ENCODE measurements around the gene PANX2.
"Not testable (repeated sequence)": the region's sequence is repeated elsewhere in the genome, so short reads cannot be mapped to it uniquely, and the experiment has no call there.

PANX2 gene

DNA sequence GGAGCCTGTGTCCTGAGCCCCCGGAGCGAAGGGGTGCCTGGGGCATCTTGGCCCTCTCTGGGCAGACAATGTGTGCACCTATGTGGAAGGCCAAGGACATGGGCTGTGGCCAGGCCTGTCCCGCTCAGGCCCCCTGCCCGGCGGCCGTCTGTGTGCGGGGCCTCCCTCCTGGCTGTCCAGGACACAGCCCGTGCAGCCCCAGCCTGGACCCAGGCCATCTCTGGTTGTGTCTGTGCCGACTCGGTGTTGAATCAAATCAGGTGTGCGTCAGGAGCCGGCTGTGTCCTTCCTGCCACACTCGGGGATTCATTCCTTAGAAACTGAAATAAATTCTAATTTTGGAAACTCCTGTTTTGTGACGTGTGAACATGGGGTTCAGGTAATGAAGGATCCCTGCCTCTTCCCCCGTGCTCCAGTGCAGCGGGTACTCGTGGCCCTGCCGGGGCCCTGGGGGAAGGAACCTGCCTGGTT lies 28.8 kb downstream of the PANX2 start:
- DNase-seq (ENCODE audit: low spot score), result no peak

DNA sequence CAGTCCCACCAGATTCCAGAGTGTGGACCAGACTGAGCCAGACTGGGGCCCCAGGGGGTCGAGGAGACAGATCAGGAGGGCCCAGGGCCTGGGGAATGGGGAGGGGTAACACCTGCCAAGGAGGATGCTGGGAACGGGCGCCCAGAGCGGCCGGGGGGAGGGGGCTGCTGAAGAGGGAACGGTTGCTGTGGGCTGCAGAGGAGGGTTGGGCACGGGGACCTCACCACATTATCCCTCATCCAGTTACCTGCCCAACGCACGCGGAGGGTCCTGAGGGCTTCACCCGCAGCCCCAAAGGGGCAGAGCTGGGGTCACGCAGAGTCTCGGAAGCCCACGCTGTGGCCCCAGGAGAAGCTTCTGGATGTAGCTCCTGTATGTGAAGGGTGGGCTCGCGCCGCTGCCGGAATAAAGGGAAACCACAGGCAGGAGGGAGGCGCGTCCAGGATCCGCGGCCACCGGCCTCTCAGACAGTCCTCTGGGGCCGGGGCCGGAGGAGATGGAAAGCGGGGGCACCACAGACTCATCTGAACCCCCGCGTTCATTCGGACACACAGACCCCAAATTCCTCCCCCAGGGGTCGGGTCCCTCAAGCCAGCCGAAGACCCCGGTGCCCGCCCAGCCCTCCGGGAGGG lies 29.4 kb downstream of the PANX2 start:
- no peak for DNase-seq (ENCODE audit: low spot score)

DNA sequence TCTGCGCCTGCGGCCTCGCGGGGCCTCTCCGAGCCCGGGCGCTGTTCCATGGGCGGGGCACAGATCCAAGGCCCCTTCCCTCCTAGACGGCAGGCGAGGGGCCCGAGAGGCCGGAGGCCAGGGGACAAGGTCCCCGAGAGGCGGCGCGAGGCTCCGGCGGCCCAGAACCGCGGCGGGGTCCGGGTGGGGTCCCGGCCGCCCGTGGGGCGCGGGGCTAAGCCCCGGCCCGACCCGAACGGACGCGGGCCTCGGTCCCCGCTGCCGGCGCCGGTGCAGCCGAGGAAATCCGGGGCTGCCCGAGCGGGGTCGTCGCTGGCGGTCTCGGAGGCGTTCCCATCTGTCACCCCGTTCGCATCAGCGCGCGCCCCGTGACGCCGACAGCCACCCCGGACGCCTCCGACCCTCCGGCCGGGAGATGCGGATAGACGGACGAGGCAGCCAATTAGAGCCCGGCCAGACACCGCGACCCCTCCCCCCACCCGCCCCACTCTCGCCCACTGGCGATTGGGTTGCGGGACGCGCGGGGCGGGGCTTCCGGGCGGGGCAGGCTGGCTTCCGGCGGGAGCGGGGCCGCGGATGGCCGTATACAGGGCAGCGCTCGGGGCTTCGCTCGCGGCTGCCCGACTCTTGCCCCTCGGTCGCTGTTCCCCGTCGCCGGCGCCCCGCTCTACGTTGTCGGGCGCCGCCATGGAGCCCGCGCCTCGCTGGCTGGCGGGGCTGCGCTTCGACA lies 30.1 kb downstream of the PANX2 start, which contains the start of gene SELENOO:
Gene SELENOO (plus strand): TSS at position 551 of the 730 bp plus-strand sequence. CDS start 26 bp downstream, at position 577.
- DNase-seq (ENCODE audit: low spot score), result peak; percentile 90

DNA sequence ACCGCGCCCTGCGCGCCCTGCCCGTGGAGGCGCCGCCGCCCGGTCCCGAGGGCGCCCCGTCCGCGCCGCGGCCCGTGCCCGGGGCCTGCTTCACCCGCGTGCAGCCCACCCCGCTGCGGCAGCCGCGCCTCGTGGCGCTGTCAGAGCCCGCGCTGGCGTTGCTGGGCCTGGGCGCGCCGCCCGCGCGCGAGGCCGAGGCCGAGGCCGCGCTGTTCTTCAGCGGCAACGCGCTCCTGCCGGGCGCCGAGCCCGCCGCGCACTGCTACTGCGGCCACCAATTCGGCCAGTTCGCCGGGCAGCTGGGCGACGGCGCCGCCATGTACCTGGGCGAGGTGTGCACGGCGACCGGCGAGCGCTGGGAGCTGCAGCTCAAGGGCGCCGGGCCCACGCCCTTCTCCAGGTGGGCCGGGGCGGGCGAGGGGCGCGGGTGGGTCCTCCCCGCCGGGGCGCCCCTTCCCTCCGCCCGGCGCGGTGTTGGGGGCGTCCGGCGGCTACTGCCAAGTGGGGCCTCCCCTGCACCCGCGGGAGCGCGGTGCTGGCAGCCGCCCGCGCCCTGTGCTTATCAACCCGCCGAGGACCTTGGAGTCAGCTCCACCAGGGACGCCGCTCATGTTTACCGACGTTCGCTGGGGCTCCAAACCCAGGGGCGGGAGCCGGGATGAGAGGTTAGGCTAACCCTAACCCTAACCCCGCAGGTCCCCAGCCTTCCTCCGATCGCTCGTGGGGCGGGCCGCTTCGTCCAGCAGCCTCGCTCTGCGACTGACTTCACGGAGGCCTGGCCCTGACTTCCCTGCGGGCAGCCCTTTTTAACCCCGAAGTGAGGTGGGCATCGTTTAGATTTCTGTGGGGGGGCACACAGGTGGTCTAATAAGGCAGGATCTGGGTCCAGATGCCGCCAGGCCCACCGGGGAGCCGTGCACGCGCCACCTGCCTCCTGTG lies 30.9 kb downstream of the PANX2 start:
- peak; percentile 28 for DNase-seq (ENCODE audit: low spot score)

DNA sequence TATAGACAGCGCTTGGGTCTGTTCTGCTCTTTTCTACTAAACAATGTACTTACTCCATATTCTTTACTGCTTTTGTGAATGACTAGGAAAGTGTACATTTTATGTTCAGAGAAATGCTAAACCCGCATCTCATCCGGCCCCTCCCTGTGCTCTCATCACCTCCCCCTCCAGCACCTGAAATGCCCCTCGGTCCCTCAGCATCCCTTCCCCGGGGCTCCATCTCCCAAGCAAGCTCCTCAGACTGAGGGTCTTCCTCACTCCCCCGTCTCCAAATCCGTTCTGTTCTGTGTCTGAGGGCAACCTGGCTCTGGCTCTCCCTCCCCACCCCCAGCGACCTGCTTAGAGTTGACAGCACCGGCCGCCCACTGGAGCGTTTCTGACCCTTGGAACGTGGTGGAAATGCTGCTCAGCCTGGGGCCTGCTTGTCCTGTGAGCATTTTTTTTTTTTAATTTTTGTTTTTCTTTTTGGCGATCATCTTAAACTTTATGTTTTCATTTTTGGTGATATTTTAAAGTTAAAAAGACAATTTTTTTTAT lies 31.7 kb downstream of the PANX2 start:
- no peak for DNase-seq (ENCODE audit: low spot score)

- DNase-seq (ENCODE audit: low spot score), result no peak
Observed at GRCh38 chr22:50203288-50203687, 32.8 kb downstream of the PANX2 start.

- DNase-seq (ENCODE audit: low spot score), result no peak
Observed at GRCh38 chr22:50204571-50204970, 34.0 kb downstream of the PANX2 start.

GRCh38 chr22:50204998-50205397 lies 34.5 kb downstream of the PANX2 start:
- not testable (repeated sequence) for DNase-seq (ENCODE audit: low spot score)

GRCh38 chr22:50205781-50206569 lies 35.4 kb downstream of the PANX2 start:
- no peak for DNase-seq (ENCODE audit: low spot score)

DNA sequence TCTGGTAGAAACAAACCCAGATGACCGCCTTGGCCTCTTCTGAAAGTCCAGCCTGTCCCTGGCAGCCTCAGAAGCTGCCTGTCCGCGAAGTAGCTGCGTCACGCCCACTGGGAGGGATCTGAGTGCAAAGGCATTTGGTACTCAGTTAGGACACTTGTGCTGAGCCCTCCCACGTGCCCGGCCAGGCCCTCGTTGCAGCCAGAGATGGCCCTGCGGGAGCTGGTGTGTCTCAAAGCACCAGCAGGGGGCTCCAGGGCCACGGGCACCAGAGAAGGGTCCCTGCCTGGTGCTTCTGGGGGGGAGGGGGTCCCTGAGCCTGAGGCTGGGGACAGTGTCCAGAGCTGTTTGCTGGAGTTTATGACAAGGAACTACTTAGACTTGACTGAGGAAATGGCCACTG lies 36.1 kb downstream of the PANX2 start:
- DNase-seq (ENCODE audit: low spot score), result no peak

- no peak for DNase-seq (ENCODE audit: low spot score)
Observed at GRCh38 chr22:50207383-50208140, 37.0 kb downstream of the PANX2 start.

DNA sequence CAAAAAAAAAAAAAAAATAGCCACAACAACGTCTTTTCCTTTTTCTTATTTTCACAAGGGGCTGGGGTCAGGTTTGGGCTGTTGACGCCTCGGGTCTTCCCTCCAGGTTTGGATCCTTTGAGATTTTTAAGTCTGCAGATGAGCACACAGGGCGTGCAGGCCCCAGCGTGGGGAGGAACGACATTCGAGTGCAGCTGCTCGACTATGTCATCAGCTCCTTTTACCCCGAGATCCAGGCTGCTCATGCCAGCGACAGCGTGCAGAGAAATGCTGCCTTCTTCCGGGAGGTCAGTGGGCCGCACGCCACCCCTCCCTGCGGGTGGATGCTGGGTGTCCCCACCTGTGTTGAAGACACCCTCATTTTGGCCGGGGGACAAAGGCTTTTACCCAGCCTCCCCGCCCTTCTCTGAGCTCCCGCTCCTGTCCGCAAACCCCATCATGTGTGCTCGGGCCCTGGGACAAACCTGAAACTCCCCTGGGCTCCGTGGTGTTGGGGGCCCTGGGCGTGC lies 38.0 kb downstream of the PANX2 start:
- DNase-seq (ENCODE audit: low spot score), result no peak

GRCh38 chr22:50208939-50209892 lies 38.7 kb downstream of the PANX2 start:
- DNase-seq (ENCODE audit: low spot score), result no peak

- DNase-seq (ENCODE audit: low spot score), result peak; percentile 65
Observed at GRCh38 chr22:50209893-50210292, 39.4 kb downstream of the PANX2 start.

DNA sequence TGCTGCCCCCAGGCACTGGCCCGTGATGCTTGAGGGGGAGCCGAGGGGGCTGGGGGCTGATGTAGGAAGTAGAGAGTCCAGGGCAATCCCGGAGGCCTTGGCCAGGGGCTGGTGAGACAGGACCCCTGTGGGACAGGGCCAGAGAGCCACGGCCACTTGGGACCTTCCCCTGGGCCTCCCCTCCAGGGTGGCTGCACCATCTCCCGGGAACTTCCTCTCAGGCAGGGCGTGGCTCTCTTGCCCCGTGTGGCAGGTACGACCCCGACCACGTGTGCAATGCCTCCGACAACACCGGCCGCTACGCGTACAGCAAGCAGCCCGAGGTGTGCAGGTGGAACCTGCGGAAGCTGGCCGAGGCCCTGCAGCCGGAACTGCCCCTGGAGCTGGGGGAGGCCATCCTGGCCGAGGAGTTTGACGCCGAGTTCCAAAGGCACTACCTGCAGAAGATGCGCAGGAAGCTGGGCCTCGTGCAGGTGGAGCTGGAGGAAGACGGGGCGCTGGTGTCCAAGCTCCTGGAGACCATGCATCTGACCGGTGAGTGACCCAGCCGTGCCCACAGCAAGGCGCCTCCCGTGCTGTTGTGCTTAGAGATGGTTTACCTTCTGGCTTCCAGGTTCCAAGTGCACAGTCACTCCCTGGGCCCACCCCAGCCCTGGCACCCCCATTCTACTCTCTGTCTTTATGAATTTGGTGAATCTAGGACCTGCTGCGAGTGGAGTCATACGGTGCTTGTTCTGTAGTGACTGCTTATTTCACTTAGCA lies 40.0 kb downstream of the PANX2 start:
- DNase-seq (ENCODE audit: low spot score), result no peak

DNA sequence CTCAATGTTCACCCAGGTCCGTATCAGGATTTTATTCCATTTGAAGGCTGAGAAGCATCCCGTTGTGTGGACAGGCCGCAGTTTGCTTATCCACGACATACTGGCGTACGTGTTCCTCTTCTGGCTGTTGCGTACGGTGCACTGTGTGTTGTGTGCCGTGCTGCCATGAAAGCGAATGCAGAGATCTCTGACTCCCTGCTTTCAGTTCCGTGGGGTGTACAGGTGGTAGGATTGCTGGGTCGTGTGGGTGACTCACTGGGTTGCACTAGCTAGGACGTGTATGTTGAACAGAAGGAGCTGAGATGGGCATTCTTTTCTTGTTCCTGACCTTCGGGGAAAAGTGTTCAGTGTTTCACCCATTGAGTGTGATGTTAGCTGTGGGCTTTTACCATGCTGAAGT lies 40.6 kb downstream of the PANX2 start:
- no peak for DNase-seq (ENCODE audit: low spot score)

DNA sequence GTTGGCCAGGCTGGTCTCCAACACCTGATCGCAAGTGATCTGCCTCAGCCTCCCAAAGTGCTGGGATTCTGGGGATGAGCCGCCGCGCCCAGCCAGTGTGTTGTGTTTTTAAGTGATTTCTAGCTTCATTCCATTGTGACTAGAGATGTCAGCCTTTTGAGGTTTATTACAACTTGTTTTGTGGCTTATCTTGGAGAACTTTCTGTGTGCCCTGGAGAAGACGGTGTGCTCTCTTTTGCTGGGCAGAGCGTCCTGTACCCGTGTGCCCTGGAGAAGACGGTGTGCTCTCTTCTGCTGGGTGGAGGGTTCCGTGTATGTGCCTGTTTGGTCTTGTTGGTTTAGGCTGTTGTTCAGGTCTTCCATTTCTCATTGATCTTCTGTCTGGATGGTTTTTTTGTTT lies 42.7 kb downstream of the PANX2 start:
- no peak for DNase-seq (ENCODE audit: low spot score)

- no peak for DNase-seq (ENCODE audit: low spot score)
Observed at GRCh38 chr22:50215297-50216054, 44.9 kb downstream of the PANX2 start.
